ENCODE measurements around the gene MSL3B.
"Not testable (repeated sequence)": the region's sequence is repeated elsewhere in the genome, so short reads cannot be mapped to it uniquely, and the experiment has no call there.

MSL3B gene

GRCh38 chr2:233901367-233901766, 33.2 kb upstream of the MSL3B start:
- TF ChIP-seq CTCF (IDR thresholded peaks at IDR 0.05; ENCODE audit: control extremely low read depth, extremely low read depth) = no peak
- Histone ChIP-seq H3K36me3 (ENCODE audit: control insufficient read depth in 4 of 4, insufficient read depth in 4 of 4, low read length in 4 of 4) (no peaks in the 10 kb centered on the region), H3K27ac (ENCODE audit: low read depth in 1 of 2, low read length in 1 of 2) (peak overlapping the region in 1 of 2 donors; percentile 4), H3K4me1 (ENCODE audit: control insufficient read depth in 5 of 5, insufficient read depth in 5 of 5, low read length in 5 of 5) (no peaks in the 10 kb centered on the region), H3K27me3 (ENCODE audit: control insufficient read depth in 3 of 3, insufficient read depth in 3 of 3, low read length in 2 of 3) (no peaks in the 10 kb centered on the region), H3K9ac (ENCODE audit: insufficient read depth in 1 of 2, low read length in 2 of 2) (no peak overlapping the region), H3K9me3 (ENCODE audit: control insufficient read depth in 4 of 4, insufficient read depth in 3 of 4, low read length in 3 of 4) (peaks cover 0 to 4% (median 0%) of the 10 kb centered on the region in 4 donors), H3K4me3 (no peak overlapping the region)
- no peak for DNase-seq
- peak; percentile 53 for ATAC-seq (ENCODE audit: insufficient read depth, low FRiP score)
- 55 to 65% methylated on average over 4 of the region's 4 CpGs for WGBS, 2 donors

- H3K9me3 ChIP-seq (ENCODE audit: control insufficient read depth in 4 of 4, insufficient read depth in 3 of 4, low read length in 3 of 4); H3K27me3 ChIP-seq (ENCODE audit: control insufficient read depth in 3 of 3, insufficient read depth in 3 of 3, low read length in 2 of 3); H3K36me3 ChIP-seq (ENCODE audit: control insufficient read depth in 4 of 4, insufficient read depth in 4 of 4, low read length in 4 of 4); H3K4me1 ChIP-seq (ENCODE audit: control insufficient read depth in 5 of 5, insufficient read depth in 5 of 5, low read length in 5 of 5); DNase-seq; H3K9ac ChIP-seq (ENCODE audit: insufficient read depth in 1 of 2, low read length in 2 of 2); H3K4me3 ChIP-seq; H3K27ac ChIP-seq (ENCODE audit: low read depth in 1 of 2, low read length in 1 of 2): not testable (repeated sequence)
- peak; percentile 19 for ATAC-seq (ENCODE audit: insufficient read depth, low FRiP score)
- WGBS, 2 donors = 54 to 56% methylated on average over 2 of the region's 2 CpGs
Observed at GRCh38 chr2:233896253-233896652, 28.1 kb upstream of the MSL3B start.

- 87 to 92% methylated on average over 2 of the region's 2 CpGs for WGBS, 2 donors
- ATAC-seq (ENCODE audit: insufficient read depth, low FRiP score) = no peak
Observed at GRCh38 chr2:233892793-233893192, 24.6 kb upstream of the MSL3B start.

GRCh38 chr2:233882353-233882752, 14.2 kb upstream of the MSL3B start:
- Histone ChIP-seq H3K27ac (ENCODE audit: low read depth in 1 of 2, low read length in 1 of 2) (no peak overlapping the region), H3K27me3 (ENCODE audit: control insufficient read depth in 3 of 3, insufficient read depth in 3 of 3, low read length in 2 of 3) (peaks cover 0 to under 1% (median 0%) of the 10 kb centered on the region in 3 donors), H3K4me1 (ENCODE audit: control insufficient read depth in 5 of 5, insufficient read depth in 5 of 5, low read length in 5 of 5) (no peaks in the 10 kb centered on the region), H3K4me3 (no peak overlapping the region), H3K9me3 (ENCODE audit: control insufficient read depth in 4 of 4, insufficient read depth in 3 of 4, low read length in 3 of 4) (peaks cover 0 to 9% (median 2%) of the 10 kb centered on the region in 4 donors), H3K36me3 (ENCODE audit: control insufficient read depth in 4 of 4, insufficient read depth in 4 of 4, low read length in 4 of 4) (no peaks in the 10 kb centered on the region), H3K9ac (ENCODE audit: insufficient read depth in 1 of 2, low read length in 2 of 2) (no peak overlapping the region)
- no peak for ATAC-seq (ENCODE audit: insufficient read depth, low FRiP score)
- no peak for TF ChIP-seq CTCF (IDR thresholded peaks at IDR 0.05; ENCODE audit: control extremely low read depth, extremely low read depth)
- no peak for DNase-seq

More at GRCh38 chr2:233892793-233893192, 24.6 kb upstream of the MSL3B start:
- Histone ChIP-seq H3K27me3 (ENCODE audit: control insufficient read depth in 3 of 3, insufficient read depth in 3 of 3, low read length in 2 of 3) (peaks cover 0 to 7% (median 0%) of the 10 kb centered on the region in 3 donors), H3K9ac (ENCODE audit: insufficient read depth in 1 of 2, low read length in 2 of 2) (no peak overlapping the region), H3K9me3 (ENCODE audit: control insufficient read depth in 4 of 4, insufficient read depth in 3 of 4, low read length in 3 of 4) (peaks cover 0 to 2% (median 0%) of the 10 kb centered on the region in 4 donors), H3K27ac (ENCODE audit: low read depth in 1 of 2, low read length in 1 of 2) (no peak overlapping the region), H3K4me1 (ENCODE audit: control insufficient read depth in 5 of 5, insufficient read depth in 5 of 5, low read length in 5 of 5) (no peaks in the 10 kb centered on the region), H3K36me3 (ENCODE audit: control insufficient read depth in 4 of 4, insufficient read depth in 4 of 4, low read length in 4 of 4) (no peaks in the 10 kb centered on the region), H3K4me3 (no peak overlapping the region)
- no peak for TF ChIP-seq CTCF (IDR thresholded peaks at IDR 0.05; ENCODE audit: control extremely low read depth, extremely low read depth)
- no peak for DNase-seq

GRCh38 chr2:233872125-233872524, 3.9 kb upstream of the MSL3B start:
- not testable (repeated sequence) for H3K36me3 ChIP-seq (ENCODE audit: control insufficient read depth in 4 of 4, insufficient read depth in 4 of 4, low read length in 4 of 4); H3K9ac ChIP-seq (ENCODE audit: insufficient read depth in 1 of 2, low read length in 2 of 2); H3K27me3 ChIP-seq (ENCODE audit: control insufficient read depth in 3 of 3, insufficient read depth in 3 of 3, low read length in 2 of 3); ATAC-seq (ENCODE audit: insufficient read depth, low FRiP score); H3K4me3 ChIP-seq; DNase-seq; H3K9me3 ChIP-seq (ENCODE audit: control insufficient read depth in 4 of 4, insufficient read depth in 3 of 4, low read length in 3 of 4); H3K27ac ChIP-seq (ENCODE audit: low read depth in 1 of 2, low read length in 1 of 2); H3K4me1 ChIP-seq (ENCODE audit: control insufficient read depth in 5 of 5, insufficient read depth in 5 of 5, low read length in 5 of 5)
- 18 to 38% methylated on average over 2 of the region's 2 CpGs for WGBS, 2 donors
